ENCODE results near the gene RRP15. TPM values are rescaled to one million over a fixed set of nuclear protein-coding genes. Genes with fewer than 3 reads are reported as not detected.

The RRP15 gene
- total and polyA plus RNA-seq, 2 of the 8 experiments (the other 6 are each of a cell fraction or from before 2014, with no cell fraction given): 3.7 to 52.8 TPM

- no peaks in the 10 kb centered on the region for H3K27me3 ChIP-seq (replicated peaks in 1 of 4; ENCODE audit: control insufficient read depth in 3 of 4, extremely low read depth in 1 of 4, insufficient read depth in 3 of 4, low read length in 3 of 4)
- peaks cover 12% of the 10 kb centered on the region for H3K23me2 ChIP-seq (ENCODE audit: low read depth, low read length)
- no peak overlapping the region for H3K23ac ChIP-seq (ENCODE audit: insufficient read length)
- peak overlapping the region; percentile 61 for H3K56ac ChIP-seq (replicated peaks; ENCODE audit: insufficient read length, low read depth, low read length)
- no peak for FAIRE-seq
- H3K4me1 ChIP-seq (replicated peaks in 1 of 4; ENCODE audit: control insufficient read depth in 3 of 4, insufficient read depth in 4 of 4, low read length in 3 of 4): peaks cover 0 to 7% (median 1%) of the 10 kb centered on the region in 4 experiments; a peak in 2 of 7 replicates
- H3K36me3 ChIP-seq (ENCODE audit: control insufficient read depth in 2 of 4, insufficient read depth in 4 of 4, low read length in 3 of 4): no peaks in the 10 kb centered on the region
- WGBS, 2 experiments (ENCODE audit: extremely low coverage in 1 of 2, insufficient coverage in 1 of 2, insufficient read length in 1 of 2, insufficient replicate concordance in 2 of 2, low coverage in 1 of 2, low lambda C conversion rate in 2 of 2, missing lambda C conversion rate in 1 of 2): 31% methylated on average over 26 of the region's 26 CpGs; no CpG with 5 or more reads in 1 of the 2 experiments
- no peaks in the 10 kb centered on the region for H3K79me1 ChIP-seq (ENCODE audit: low read depth, low read length)
- H3K4me3 ChIP-seq (ENCODE audit: extremely low read depth in 1 of 4, insufficient read depth in 2 of 4, low read depth in 3 of 4, low read length in 4 of 4): peak overlapping the region; percentile 68 to 100 (median 98)
- peak overlapping the region; percentile 40 to 74 (median 68) for H3K9ac ChIP-seq (replicated peaks in 1 of 4; ENCODE audit: extremely low read depth in 1 of 4, low read depth in 3 of 4, low read length in 3 of 4)
- H3K4ac ChIP-seq (replicated peaks; ENCODE audit: insufficient read length, low read depth, low read length): peak overlapping the region; percentile 79
- H3K4me2 ChIP-seq (ENCODE audit: insufficient read depth in 1 of 2, low read depth in 2 of 2, low read length in 2 of 2): peak overlapping the region; percentile 74 to 91
- H2AK5ac ChIP-seq (ENCODE audit: low read depth, low read length): no peak overlapping the region
- H2BK12ac ChIP-seq (ENCODE audit: low read depth, low read length): no peak overlapping the region
- no peak overlapping the region for H2BK120ac ChIP-seq (replicated peaks; ENCODE audit: low read depth, low read length)
- peaks cover 3 to 9% of the 10 kb centered on the region in 2 experiments; a peak in 1 of 4 replicates for H3K9me3 ChIP-seq (ENCODE audit: insufficient read depth in 2 of 2, low read depth in 1 of 2, low read length in 1 of 2)
- ChIA-PET POLR2A (ENCODE audit: partially characterized antibody) (interaction anchor here (0.6 to 1.9 kb wide), 8 partner anchors 11 to 621 kb away, joined by 3 to 19 read pairs (median 3); no protein-coding TSS in a partner anchor), CTCF (ENCODE audit: partially characterized antibody) (interaction anchor here (1.1 to 1.6 kb wide), 6 partner anchors 10 to 58 kb away, joined by 3 to 5 read pairs (median 4); no protein-coding TSS in a partner anchor)
- peak overlapping the region; percentile 84; the same call in 1 of the 2 replicates for H2BK15ac ChIP-seq (ENCODE audit: low read length)
- H3K18ac ChIP-seq (ENCODE audit: extremely low read depth, low read length): peak overlapping the region; percentile 81; the same call in 1 of the 2 replicates
- peaks cover 16 to 43% of the 10 kb centered on the region in 2 experiments for H3K79me2 ChIP-seq (ENCODE audit: control insufficient read depth in 1 of 2, insufficient read depth in 2 of 2, low read length in 2 of 2)
- H2BK5ac ChIP-seq (ENCODE audit: low read depth, low read length): peak overlapping the region; percentile 76
- TF ChIP-seq E2F6 (IDR thresholded peaks at IDR 0.05): peak; percentile 79
- no peak for TF ChIP-seq ATF3 (IDR thresholded peaks at IDR 0.05; ENCODE audit: insufficient read depth, low read depth, low read length)
- TF ChIP-seq EZH2 (IDR thresholded peaks at IDR 0.05; ENCODE audit: low read depth, low read length, severe bottlenecking): peak; percentile 29
- no peak overlapping the region for H2BK20ac ChIP-seq (ENCODE audit: low read length)
- H3K14ac ChIP-seq (ENCODE audit: insufficient read length): no peak overlapping the region
- peak overlapping the region; percentile 64; the same call in 1 of the 2 replicates for H3K27ac ChIP-seq (ENCODE audit: low read depth, low read length)
- peaks cover 0 to 1% of the 10 kb centered on the region in 2 experiments for H4K20me1 ChIP-seq (replicated peaks in 1 of 2; ENCODE audit: control insufficient read depth in 1 of 2, insufficient read depth in 2 of 2, low read length in 2 of 2)
- H4K5ac ChIP-seq (ENCODE audit: insufficient read length, low read depth, low read length): peak overlapping the region; percentile 93
- H4K91ac ChIP-seq (replicated peaks; ENCODE audit: insufficient read length, low read length): peak overlapping the region; percentile 48
- peak overlapping the region; percentile 97 for H4K8ac ChIP-seq (ENCODE audit: extremely low read depth, insufficient read depth, low read length)
- peak overlapping the region; percentile 87 for H2AFZ ChIP-seq (ENCODE audit: low read length)
- no peak for DNase-seq (ENCODE audit: low read depth in 1 of 2, low spot score in 2 of 2)
Measured at GRCh38 chr1:218284377-218284916, 646 bp upstream of the RRP15 start.

All from H1 (cell line).